Astrocyte (in vitro differentiated cells and primary cell): Measurements from ENCODE around the gene EIF4G3.

Experiments
- EZH2 ChIP-seq: IDR thresholded peaks from 2 replicates; pipeline ENCODE4 v1.6.1; 2012; ENCODE audit warnings: mild to moderate bottlenecking, low read length, inconsistent platforms; ENCODE audit not compliant: insufficient read depth
- TF ChIP-seq, protein P1 (sequence below): IDR thresholded peaks from 2 replicates; pipeline ENCODE4 v1.5.1; 2011; ENCODE audit warnings: low read depth, mild to moderate bottlenecking, inconsistent platforms, low read length, moderate library complexity; ENCODE audit not compliant: insufficient read depth

DNA sequence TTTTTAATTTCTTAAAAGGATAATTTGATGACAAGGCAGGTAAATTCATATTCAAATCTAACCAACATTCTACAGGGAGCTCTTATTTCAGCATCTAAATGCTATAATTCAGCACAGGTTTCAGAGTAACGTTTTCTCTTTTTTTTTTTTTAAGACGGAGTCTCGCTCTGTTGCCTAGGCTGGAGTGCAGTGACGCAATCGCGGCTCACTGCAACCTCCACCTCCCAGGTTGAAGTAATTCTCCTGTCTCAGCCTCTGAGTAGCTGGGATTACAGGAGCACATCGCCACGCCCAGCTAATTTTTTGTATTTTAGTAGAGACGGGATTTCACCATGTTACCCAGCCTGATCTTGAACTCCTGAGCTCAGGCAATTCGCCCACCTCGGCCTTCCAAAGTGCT, 66.5 kb downstream of the EIF4G3 start:
- TF ChIP-seq, protein P1, sequence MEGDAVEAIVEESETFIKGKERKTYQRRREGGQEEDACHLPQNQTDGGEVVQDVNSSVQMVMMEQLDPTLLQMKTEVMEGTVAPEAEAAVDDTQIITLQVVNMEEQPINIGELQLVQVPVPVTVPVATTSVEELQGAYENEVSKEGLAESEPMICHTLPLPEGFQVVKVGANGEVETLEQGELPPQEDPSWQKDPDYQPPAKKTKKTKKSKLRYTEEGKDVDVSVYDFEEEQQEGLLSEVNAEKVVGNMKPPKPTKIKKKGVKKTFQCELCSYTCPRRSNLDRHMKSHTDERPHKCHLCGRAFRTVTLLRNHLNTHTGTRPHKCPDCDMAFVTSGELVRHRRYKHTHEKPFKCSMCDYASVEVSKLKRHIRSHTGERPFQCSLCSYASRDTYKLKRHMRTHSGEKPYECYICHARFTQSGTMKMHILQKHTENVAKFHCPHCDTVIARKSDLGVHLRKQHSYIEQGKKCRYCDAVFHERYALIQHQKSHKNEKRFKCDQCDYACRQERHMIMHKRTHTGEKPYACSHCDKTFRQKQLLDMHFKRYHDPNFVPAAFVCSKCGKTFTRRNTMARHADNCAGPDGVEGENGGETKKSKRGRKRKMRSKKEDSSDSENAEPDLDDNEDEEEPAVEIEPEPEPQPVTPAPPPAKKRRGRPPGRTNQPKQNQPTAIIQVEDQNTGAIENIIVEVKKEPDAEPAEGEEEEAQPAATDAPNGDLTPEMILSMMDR = no peak
- TF ChIP-seq EZH2 = no peak
